ENCODE results near the gene SHOX.

DNA sequence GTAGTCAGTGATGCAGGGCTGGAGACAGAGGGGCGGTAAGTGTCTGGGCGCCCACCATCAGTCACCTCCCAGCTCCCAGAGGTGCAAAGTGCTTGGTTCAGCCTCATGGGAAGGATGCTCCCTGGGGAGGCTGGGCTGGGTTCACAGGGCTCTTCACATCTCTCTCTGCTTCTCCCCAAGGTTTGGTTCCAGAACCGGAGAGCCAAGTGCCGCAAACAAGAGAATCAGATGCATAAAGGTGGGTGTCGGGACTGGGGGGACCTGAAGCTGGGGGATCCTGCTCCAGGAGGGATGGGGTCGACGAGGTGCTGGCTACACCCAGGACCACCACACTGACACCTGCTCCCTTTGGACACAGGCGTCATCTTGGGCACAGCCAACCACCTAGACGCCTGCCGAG is 10.1 kb downstream of the SHOX start:
- TF ChIP-seq, protein P1, sequence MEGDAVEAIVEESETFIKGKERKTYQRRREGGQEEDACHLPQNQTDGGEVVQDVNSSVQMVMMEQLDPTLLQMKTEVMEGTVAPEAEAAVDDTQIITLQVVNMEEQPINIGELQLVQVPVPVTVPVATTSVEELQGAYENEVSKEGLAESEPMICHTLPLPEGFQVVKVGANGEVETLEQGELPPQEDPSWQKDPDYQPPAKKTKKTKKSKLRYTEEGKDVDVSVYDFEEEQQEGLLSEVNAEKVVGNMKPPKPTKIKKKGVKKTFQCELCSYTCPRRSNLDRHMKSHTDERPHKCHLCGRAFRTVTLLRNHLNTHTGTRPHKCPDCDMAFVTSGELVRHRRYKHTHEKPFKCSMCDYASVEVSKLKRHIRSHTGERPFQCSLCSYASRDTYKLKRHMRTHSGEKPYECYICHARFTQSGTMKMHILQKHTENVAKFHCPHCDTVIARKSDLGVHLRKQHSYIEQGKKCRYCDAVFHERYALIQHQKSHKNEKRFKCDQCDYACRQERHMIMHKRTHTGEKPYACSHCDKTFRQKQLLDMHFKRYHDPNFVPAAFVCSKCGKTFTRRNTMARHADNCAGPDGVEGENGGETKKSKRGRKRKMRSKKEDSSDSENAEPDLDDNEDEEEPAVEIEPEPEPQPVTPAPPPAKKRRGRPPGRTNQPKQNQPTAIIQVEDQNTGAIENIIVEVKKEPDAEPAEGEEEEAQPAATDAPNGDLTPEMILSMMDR (IDR thresholded peaks at IDR 0.05), result no peak
- no peak for TF ChIP-seq POLR2A (IDR thresholded peaks at IDR 0.05)
